Measurements from ENCODE around the gene RFX7.

The RFX7 gene

GRCh38 chr15:56128081-56128480 lies 115.6 kb downstream of the RFX7 start:
- Histone ChIP-seq H3K4me2 (ENCODE audit: low read depth, low read length, poor library complexity, severe bottlenecking) (no peak overlapping the region), H3K4me3 (ENCODE audit: low read length, poor library complexity, severe bottlenecking) (no peak overlapping the region), H2AFZ (ENCODE audit: low read length) (no peak overlapping the region), H4K20me1 (ENCODE audit: insufficient read depth, low read length, poor library complexity, severe bottlenecking) (no peaks in the 10 kb centered on the region), H3F3A (ENCODE audit: low read depth) (0 out of 2 replicates have a peak, but pooled peaks cover 6% of the 10 kb centered on the region), H3K9me3 (ENCODE audit: insufficient read depth, low read depth, low read length) (peaks cover 25% of the 10 kb centered on the region; the same call in 1 of the 2 replicates), H3K36me3 (ENCODE audit: insufficient read depth, low read length) (peaks cover 70% of the 10 kb centered on the region), H3K9me2 (replicated peaks; ENCODE audit: low read depth, low read length) (no peaks in the 10 kb centered on the region), H3K9ac (ENCODE audit: low read depth, low read length, poor library complexity, severe bottlenecking) (no peak overlapping the region), H3K79me2 (ENCODE audit: insufficient read depth, low read length) (peaks cover 3% of the 10 kb centered on the region; the same call in 1 of the 2 replicates), H3K27me3 (ENCODE audit: insufficient read depth, low read length, poor library complexity, severe bottlenecking) (no peaks in the 10 kb centered on the region), H3K4me1 (ENCODE audit: insufficient read depth, low read length, poor library complexity, severe bottlenecking) (no peaks in the 10 kb centered on the region)
- TF ChIP-seq EZH2phosphoT487 (IDR thresholded peaks at IDR 0.05; ENCODE audit: borderline replicate concordance), result no peak
- TF ChIP-seq, protein P1, sequence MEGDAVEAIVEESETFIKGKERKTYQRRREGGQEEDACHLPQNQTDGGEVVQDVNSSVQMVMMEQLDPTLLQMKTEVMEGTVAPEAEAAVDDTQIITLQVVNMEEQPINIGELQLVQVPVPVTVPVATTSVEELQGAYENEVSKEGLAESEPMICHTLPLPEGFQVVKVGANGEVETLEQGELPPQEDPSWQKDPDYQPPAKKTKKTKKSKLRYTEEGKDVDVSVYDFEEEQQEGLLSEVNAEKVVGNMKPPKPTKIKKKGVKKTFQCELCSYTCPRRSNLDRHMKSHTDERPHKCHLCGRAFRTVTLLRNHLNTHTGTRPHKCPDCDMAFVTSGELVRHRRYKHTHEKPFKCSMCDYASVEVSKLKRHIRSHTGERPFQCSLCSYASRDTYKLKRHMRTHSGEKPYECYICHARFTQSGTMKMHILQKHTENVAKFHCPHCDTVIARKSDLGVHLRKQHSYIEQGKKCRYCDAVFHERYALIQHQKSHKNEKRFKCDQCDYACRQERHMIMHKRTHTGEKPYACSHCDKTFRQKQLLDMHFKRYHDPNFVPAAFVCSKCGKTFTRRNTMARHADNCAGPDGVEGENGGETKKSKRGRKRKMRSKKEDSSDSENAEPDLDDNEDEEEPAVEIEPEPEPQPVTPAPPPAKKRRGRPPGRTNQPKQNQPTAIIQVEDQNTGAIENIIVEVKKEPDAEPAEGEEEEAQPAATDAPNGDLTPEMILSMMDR (conservative IDR thresholded peaks at IDR 0.05; ENCODE audit: low read length), result no peak

- H3K36me3 ChIP-seq (ENCODE audit: insufficient read depth, low read length), result peaks cover 83% of the 10 kb centered on the region
- peaks cover 3% of the 10 kb centered on the region; the same call in 1 of the 2 replicates for H3K79me2 ChIP-seq (ENCODE audit: insufficient read depth, low read length)
Observed at GRCh38 chr15:56126409-56126808, 117.3 kb downstream of the RFX7 start.

GRCh38 chr15:56124391-56124790 lies 119.3 kb downstream of the RFX7 start:
- H3K4me1 ChIP-seq (ENCODE audit: insufficient read depth, low read length, poor library complexity, severe bottlenecking), result no peaks in the 10 kb centered on the region
- TF ChIP-seq, protein P1 (conservative IDR thresholded peaks at IDR 0.05; ENCODE audit: low read length), result no peak
- TF ChIP-seq EZH2phosphoT487 (IDR thresholded peaks at IDR 0.05; ENCODE audit: borderline replicate concordance), result no peak
- H2AFZ ChIP-seq (ENCODE audit: low read length), result no peak overlapping the region
- H3K9me3 ChIP-seq (ENCODE audit: insufficient read depth, low read depth, low read length), result peaks cover 39% of the 10 kb centered on the region; the same call in 1 of the 2 replicates
- H3K4me3 ChIP-seq (ENCODE audit: low read length, poor library complexity, severe bottlenecking), result no peak overlapping the region
- H3K9ac ChIP-seq (ENCODE audit: low read depth, low read length, poor library complexity, severe bottlenecking), result no peak overlapping the region
- no peaks in the 10 kb centered on the region for H4K20me1 ChIP-seq (ENCODE audit: insufficient read depth, low read length, poor library complexity, severe bottlenecking)
- no peak overlapping the region for H3K4me2 ChIP-seq (ENCODE audit: low read depth, low read length, poor library complexity, severe bottlenecking)
- H3K79me2 ChIP-seq (ENCODE audit: insufficient read depth, low read length), result peaks cover 3% of the 10 kb centered on the region; the same call in 1 of the 2 replicates
- no peaks in the 10 kb centered on the region for H3K9me2 ChIP-seq (replicated peaks; ENCODE audit: low read depth, low read length)
- no peaks in the 10 kb centered on the region for H3F3A ChIP-seq (ENCODE audit: low read depth)
- H3K27me3 ChIP-seq (ENCODE audit: insufficient read depth, low read length, poor library complexity, severe bottlenecking), result no peaks in the 10 kb centered on the region
- peaks cover 72% of the 10 kb centered on the region; the same call in 1 of the 2 replicates for H3K36me3 ChIP-seq (ENCODE audit: insufficient read depth, low read length)

More at GRCh38 chr15:56126409-56126808, 117.3 kb downstream of the RFX7 start:
- H3F3A ChIP-seq (ENCODE audit: low read depth), result no peaks in the 10 kb centered on the region
- H4K20me1 ChIP-seq (ENCODE audit: insufficient read depth, low read length, poor library complexity, severe bottlenecking), result no peaks in the 10 kb centered on the region
- H3K4me2 ChIP-seq (ENCODE audit: low read depth, low read length, poor library complexity, severe bottlenecking), result no peak overlapping the region
- no peak overlapping the region for H3K9ac ChIP-seq (ENCODE audit: low read depth, low read length, poor library complexity, severe bottlenecking)
- TF ChIP-seq EZH2phosphoT487 (IDR thresholded peaks at IDR 0.05; ENCODE audit: borderline replicate concordance), result no peak
- TF ChIP-seq, protein P1 (conservative IDR thresholded peaks at IDR 0.05; ENCODE audit: low read length), result no peak
- no peaks in the 10 kb centered on the region for H3K9me2 ChIP-seq (replicated peaks; ENCODE audit: low read depth, low read length)
- no peak overlapping the region for H3K4me3 ChIP-seq (ENCODE audit: low read length, poor library complexity, severe bottlenecking)
- H2AFZ ChIP-seq (ENCODE audit: low read length), result no peak overlapping the region
- no peaks in the 10 kb centered on the region for H3K4me1 ChIP-seq (ENCODE audit: insufficient read depth, low read length, poor library complexity, severe bottlenecking)
- H3K9me3 ChIP-seq (ENCODE audit: insufficient read depth, low read depth, low read length), result peaks cover 34% of the 10 kb centered on the region; the same call in 1 of the 2 replicates
- no peaks in the 10 kb centered on the region for H3K27me3 ChIP-seq (ENCODE audit: insufficient read depth, low read length, poor library complexity, severe bottlenecking)

Measured in Loucy (cell line).